Heart left ventricle (tissue), 13 donors: ENCODE data around the gene CHRM1.

Experiments
- CTCF ChIP-seq, 12 donors: fragments of 200-600 bp; sonication (generic) in 4 of 12; IDR thresholded peaks; one replicate each; pipeline versions ENCODE4 v1.5.0 to v1.8.0; 2018 to 2022; ENCODE audit warnings: antibody characterized with exemption in 12 of 12, mild to moderate bottlenecking in 5 of 12
- POLR2A ChIP-seq, 2 donors: fragments of 450-650 bp; IDR thresholded peaks; one replicate each; pipeline ENCODE4 v1.6.1; 2017; ENCODE audit warnings: antibody characterized with exemption in 2 of 2, mild to moderate bottlenecking in 2 of 2, moderate library complexity in 2 of 2
- donor health status: ischemic (EF 13 %, LVEDD 7.1; RV severe dilation, severe dysfunction).
- donor health status: DM: no; HTN: yes; CAD: no.
- donor health status: DM: no; HTN: no; CAD: no.
- donor health status: ischemic (EF 25% LVEDD 6.9; RV normal size, moderate dysfunction).
- donor health status: ischemic (EF 25% LVEDD 5.7; RV mildly dilated, moderate dysfunction).
- donor health status: ischemic (EF 35%, LVEDD 5.7; RV mildly dilated, moderate dysfunction).
- donor health status: nonischemic (EF 11% LVEDD 7.7; RV severe dilation, severe dysfunction).
- donor health status: DM: yes; HTN: yes; CAD: no.
- donor health status: PGD.
- donor health status: ischemic (EF 29% LVEDD 5.4; RV normal size, mild dysfunction).
- donor health status: nonischemic (EF 23%, LVEDD 6.1; RV moderate dilation, normal function).

GRCh38 chr11:62905296-62905695, 15.9 kb downstream of the CHRM1 start:
- no peak for TF ChIP-seq POLR2A (IDR thresholded peaks at IDR 0.05)
- no peak for TF ChIP-seq CTCF (IDR thresholded peaks at IDR 0.05)
